Liver (tissue), 3 donors: Measurements from ENCODE around the gene MYO5A.
"Not testable (repeated sequence)": the region's sequence is repeated elsewhere in the genome, so short reads cannot be mapped to it uniquely, and the experiment has no call there.

Source experiments
- EGR1 ChIP-seq, 2 donors: IDR thresholded peaks; 2 replicates each; pipeline ENCODE4 v1.6.1; 2016 to 2018; ENCODE audit warnings: antibody characterized with exemption in 2 of 2, low read depth in 2 of 2
- GABPA ChIP-seq, 2 donors: IDR thresholded peaks in 1 of 2; conservative IDR thresholded peaks in 1 of 2; 2 replicates each; pipeline ENCODE4 v1.6.1; 2016; ENCODE audit warnings: antibody characterized with exemption in 2 of 2, mild to moderate bottlenecking in 1 of 2, moderate library complexity in 1 of 2
- HNF4G ChIP-seq: IDR thresholded peaks from 2 replicates; pipeline ENCODE4 v1.6.1; 2016; ENCODE audit warnings: antibody characterized with exemption
- NR2F2 ChIP-seq: IDR thresholded peaks from 2 replicates; pipeline ENCODE4 v1.6.1; 2016; ENCODE audit warnings: antibody characterized with exemption
- REST ChIP-seq: IDR thresholded peaks from 2 replicates; pipeline ENCODE4 v1.6.1; 2016; ENCODE audit warnings: antibody characterized with exemption, mild to moderate bottlenecking
- SP1 ChIP-seq: IDR thresholded peaks from 2 replicates; pipeline ENCODE4 v1.6.1; 2018; ENCODE audit warnings: antibody characterized with exemption, mild to moderate bottlenecking
- TAF1 ChIP-seq: conservative IDR thresholded peaks from 2 replicates; pipeline ENCODE4 v1.6.1; 2016; ENCODE audit warnings: antibody characterized with exemption, mild to moderate bottlenecking
- YY1 ChIP-seq: IDR thresholded peaks from 2 replicates; pipeline ENCODE4 v1.6.1; 2016; ENCODE audit warnings: antibody characterized with exemption, mild to moderate bottlenecking
- TF ChIP-seq, protein P1 (sequence below): fragments of 150-350 bp; IDR thresholded peaks from 2 replicates; pipeline ENCODE4 v1.5.1; 2017; ENCODE audit warnings: improper control_type of control experiment, low read depth, low read length; ENCODE audit not compliant: missing input control
- donor health status: healthy.
- donor health status: healthy.

- TF ChIP-seq, protein P1, sequence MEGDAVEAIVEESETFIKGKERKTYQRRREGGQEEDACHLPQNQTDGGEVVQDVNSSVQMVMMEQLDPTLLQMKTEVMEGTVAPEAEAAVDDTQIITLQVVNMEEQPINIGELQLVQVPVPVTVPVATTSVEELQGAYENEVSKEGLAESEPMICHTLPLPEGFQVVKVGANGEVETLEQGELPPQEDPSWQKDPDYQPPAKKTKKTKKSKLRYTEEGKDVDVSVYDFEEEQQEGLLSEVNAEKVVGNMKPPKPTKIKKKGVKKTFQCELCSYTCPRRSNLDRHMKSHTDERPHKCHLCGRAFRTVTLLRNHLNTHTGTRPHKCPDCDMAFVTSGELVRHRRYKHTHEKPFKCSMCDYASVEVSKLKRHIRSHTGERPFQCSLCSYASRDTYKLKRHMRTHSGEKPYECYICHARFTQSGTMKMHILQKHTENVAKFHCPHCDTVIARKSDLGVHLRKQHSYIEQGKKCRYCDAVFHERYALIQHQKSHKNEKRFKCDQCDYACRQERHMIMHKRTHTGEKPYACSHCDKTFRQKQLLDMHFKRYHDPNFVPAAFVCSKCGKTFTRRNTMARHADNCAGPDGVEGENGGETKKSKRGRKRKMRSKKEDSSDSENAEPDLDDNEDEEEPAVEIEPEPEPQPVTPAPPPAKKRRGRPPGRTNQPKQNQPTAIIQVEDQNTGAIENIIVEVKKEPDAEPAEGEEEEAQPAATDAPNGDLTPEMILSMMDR, result not testable (repeated sequence)
- TF ChIP-seq REST; HNF4G; YY1; NR2F2; SP1; TAF1; EGR1 (IDR thresholded peaks at IDR 0.05; ENCODE audit: low read depth in 2 of 2); GABPA (IDR thresholded peaks at IDR 0.05 in 1 of 2, conservative IDR thresholded peaks at IDR 0.05 in 1 of 2): not testable (repeated sequence)
These were observed 15.8 kb downstream of the MYO5A start for GRCh38 chr15:52512869-52513268.
